Measurements from ENCODE around the gene CNTLN.

CNTLN gene

GRCh38 chr9:17503196-17503595 is 368.4 kb downstream of the CNTLN start:
- Histone ChIP-seq H3K9me2 (replicated peaks; ENCODE audit: insufficient read depth, low read length) (no peaks in the 10 kb centered on the region), H4K20me1 (ENCODE audit: low read depth, low read length) (no peaks in the 10 kb centered on the region), H3K27ac (ENCODE audit: low read depth, low read length) (no peak overlapping the region), H3K36me3 (ENCODE audit: low read length) (no peaks in the 10 kb centered on the region), H3K9me3 (ENCODE audit: insufficient read depth, low read length) (no peaks in the 10 kb centered on the region), H3K79me2 (ENCODE audit: insufficient read depth, low read length) (no peaks in the 10 kb centered on the region), H3K27me3 (ENCODE audit: low read length) (no peaks in the 10 kb centered on the region), H3K9ac (ENCODE audit: low read length) (no peak overlapping the region), H2AFZ (ENCODE audit: low read depth, low read length, severe bottlenecking) (no peak overlapping the region), H3K4me3 (ENCODE audit: insufficient read depth, low read length, poor library complexity, severe bottlenecking) (no peak overlapping the region), H3K4me2 (ENCODE audit: low read depth, low read length, poor library complexity, severe bottlenecking) (no peak overlapping the region), H3F3A (ENCODE audit: insufficient read depth) (no peaks in the 10 kb centered on the region)
- TF ChIP-seq EZH2phosphoT487 (conservative IDR thresholded peaks at IDR 0.05; ENCODE audit: low read length) (no peak), CTCF (IDR thresholded peaks at IDR 0.05; ENCODE audit: insufficient read depth, low read length, poor library complexity, severe bottlenecking) (no peak)

GRCh38 chr9:17509151-17509550 is 374.3 kb downstream of the CNTLN start:
- H3K27ac ChIP-seq (ENCODE audit: low read depth, low read length) = no peak overlapping the region
- H3K36me3 ChIP-seq (ENCODE audit: low read length) = no peaks in the 10 kb centered on the region
- TF ChIP-seq CTCF (IDR thresholded peaks at IDR 0.05; ENCODE audit: insufficient read depth, low read length, poor library complexity, severe bottlenecking) (no peak), EZH2phosphoT487 (conservative IDR thresholded peaks at IDR 0.05; ENCODE audit: low read length) (no peak)
- no peak overlapping the region for H3K9ac ChIP-seq (ENCODE audit: low read length)
- no peaks in the 10 kb centered on the region for H4K20me1 ChIP-seq (ENCODE audit: low read depth, low read length)
- no peaks in the 10 kb centered on the region for H3F3A ChIP-seq (ENCODE audit: insufficient read depth)
- no peaks in the 10 kb centered on the region for H3K9me2 ChIP-seq (replicated peaks; ENCODE audit: insufficient read depth, low read length)
- H3K79me2 ChIP-seq (ENCODE audit: insufficient read depth, low read length) = no peaks in the 10 kb centered on the region
- H2AFZ ChIP-seq (ENCODE audit: low read depth, low read length, severe bottlenecking) = no peak overlapping the region
- H3K4me2 ChIP-seq (ENCODE audit: low read depth, low read length, poor library complexity, severe bottlenecking) = no peak overlapping the region
- H3K27me3 ChIP-seq (ENCODE audit: low read length) = no peaks in the 10 kb centered on the region
- H3K9me3 ChIP-seq (ENCODE audit: insufficient read depth, low read length) = no peaks in the 10 kb centered on the region
- no peak overlapping the region for H3K4me3 ChIP-seq (ENCODE audit: insufficient read depth, low read length, poor library complexity, severe bottlenecking)

- Histone ChIP-seq H3K9me2 (replicated peaks; ENCODE audit: insufficient read depth, low read length) (no peaks in the 10 kb centered on the region), H3K9ac (ENCODE audit: low read length) (no peak overlapping the region), H3K36me3 (ENCODE audit: low read length) (no peaks in the 10 kb centered on the region), H3F3A (ENCODE audit: insufficient read depth) (no peaks in the 10 kb centered on the region), H3K79me2 (ENCODE audit: insufficient read depth, low read length) (no peaks in the 10 kb centered on the region), H2AFZ (ENCODE audit: low read depth, low read length, severe bottlenecking) (no peak overlapping the region), H3K27me3 (ENCODE audit: low read length) (no peaks in the 10 kb centered on the region), H3K4me3 (ENCODE audit: insufficient read depth, low read length, poor library complexity, severe bottlenecking) (no peak overlapping the region), H4K20me1 (ENCODE audit: low read depth, low read length) (no peaks in the 10 kb centered on the region), H3K9me3 (ENCODE audit: insufficient read depth, low read length) (no peaks in the 10 kb centered on the region), H3K27ac (ENCODE audit: low read depth, low read length) (no peak overlapping the region), H3K4me2 (ENCODE audit: low read depth, low read length, poor library complexity, severe bottlenecking) (no peak overlapping the region)
- no peak for TF ChIP-seq CTCF (IDR thresholded peaks at IDR 0.05; ENCODE audit: insufficient read depth, low read length, poor library complexity, severe bottlenecking)
- no peak for TF ChIP-seq EZH2phosphoT487 (conservative IDR thresholded peaks at IDR 0.05; ENCODE audit: low read length)
Measured at GRCh38 chr9:17509701-17510100, 374.9 kb downstream of the CNTLN start.
